Bone marrow (tissue), 2 donors: ENCODE results near the gene BDKRB1.

Experiments
- DNase-seq, 2 donors: peaks; one replicate each; lab custom pipeline; 2025; lab: John Stamatoyannopoulos, UW

BDKRB1 gene

DNA sequence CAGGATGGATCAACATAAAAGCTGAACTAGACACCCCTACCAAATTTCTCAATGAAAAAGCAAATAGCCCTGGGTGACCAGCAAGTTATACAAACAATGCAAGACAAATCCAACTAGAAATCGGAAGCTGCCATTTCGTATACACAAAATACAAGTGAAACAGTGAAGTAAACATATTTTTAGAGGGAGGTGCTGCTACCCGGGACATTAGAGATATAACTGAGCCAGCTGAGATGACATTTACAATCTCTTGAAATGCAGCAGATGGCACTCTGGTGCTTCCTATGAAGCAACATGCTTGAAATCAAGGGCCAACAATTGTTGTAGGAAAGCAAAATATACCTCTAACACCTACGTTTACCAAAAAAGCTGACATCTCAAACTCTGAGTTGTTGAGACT lies 25.5 kb downstream of the BDKRB1 start:
- DNase-seq = no peak

DNA sequence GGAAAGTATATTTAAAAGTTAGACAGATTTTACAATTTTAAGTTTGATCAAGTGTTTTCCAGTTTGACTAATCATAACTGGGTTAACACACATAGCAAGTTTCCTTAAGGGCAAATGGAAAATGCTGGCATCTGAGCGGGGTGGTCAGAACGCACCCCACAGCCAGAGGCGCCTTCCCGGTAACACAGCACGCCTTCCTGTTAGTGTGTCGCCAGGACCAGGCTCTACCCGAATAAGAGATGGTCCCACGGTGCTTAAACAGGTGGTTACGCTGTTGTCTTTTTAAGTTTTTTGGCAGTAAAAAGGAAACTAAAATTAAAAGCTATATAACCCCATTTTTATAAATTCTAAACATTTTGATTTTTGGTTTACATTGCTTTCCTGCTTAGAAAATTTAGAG lies 28.0 kb downstream of the BDKRB1 start:
- no peak for DNase-seq

DNA sequence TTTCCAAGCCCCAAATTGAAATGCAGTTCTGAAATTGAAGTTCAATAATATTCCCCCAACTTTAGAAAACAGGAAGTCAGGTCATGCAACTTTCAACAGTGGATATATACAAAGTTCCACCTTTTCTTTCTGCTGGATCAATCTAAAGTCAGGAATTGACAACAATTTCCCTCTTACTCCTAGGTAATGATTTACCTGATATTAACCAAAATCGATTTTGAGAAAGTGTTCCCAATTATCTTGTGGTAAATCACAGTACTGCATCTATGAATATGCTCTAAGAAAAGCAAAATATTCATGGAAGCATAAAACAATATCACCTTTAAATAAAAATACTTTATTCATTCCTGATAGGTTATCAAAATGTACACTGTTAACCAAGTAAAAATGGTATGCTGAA lies 28.4 kb downstream of the BDKRB1 start:
- no peak for DNase-seq

DNA sequence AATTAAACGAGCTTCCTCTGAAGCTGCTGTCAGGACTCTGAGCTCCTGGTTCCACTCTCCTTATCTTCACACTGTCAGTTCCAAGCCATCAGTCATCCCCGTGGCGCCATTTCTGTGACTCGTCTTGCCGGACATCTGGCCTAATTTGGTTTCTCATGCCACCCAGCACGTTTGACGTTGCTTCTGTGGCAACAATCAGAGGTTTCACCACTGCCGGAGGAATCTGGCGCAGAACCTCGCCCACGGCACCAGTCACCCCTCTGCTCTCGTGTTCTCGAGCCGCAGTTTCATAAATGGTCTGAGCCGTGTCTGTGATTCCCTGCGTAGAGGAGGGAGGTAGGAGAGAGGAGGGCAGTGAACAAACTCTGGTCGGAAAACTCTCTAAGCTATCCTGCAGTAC lies 29.7 kb downstream of the BDKRB1 start:
- DNase-seq = no peak

DNA sequence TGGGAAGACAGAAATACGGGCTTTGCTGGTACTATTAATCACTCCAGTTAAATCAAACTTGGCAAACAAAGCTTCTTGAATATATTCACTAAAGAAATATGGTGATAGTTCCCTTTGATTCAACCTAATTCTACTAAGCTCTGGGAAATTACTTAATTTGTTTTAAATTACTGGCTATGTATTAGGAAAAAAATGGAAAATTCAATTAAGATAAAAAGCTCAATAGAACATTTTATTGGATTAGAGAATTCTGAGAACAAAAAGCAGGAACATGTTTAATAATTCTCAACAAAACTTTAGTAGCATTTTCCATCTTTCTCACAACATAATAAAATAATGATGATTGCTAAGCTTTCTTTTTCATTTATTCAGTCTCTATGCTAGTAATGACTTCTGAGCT lies 30.2 kb downstream of the BDKRB1 start:
- no peak for DNase-seq

DNA sequence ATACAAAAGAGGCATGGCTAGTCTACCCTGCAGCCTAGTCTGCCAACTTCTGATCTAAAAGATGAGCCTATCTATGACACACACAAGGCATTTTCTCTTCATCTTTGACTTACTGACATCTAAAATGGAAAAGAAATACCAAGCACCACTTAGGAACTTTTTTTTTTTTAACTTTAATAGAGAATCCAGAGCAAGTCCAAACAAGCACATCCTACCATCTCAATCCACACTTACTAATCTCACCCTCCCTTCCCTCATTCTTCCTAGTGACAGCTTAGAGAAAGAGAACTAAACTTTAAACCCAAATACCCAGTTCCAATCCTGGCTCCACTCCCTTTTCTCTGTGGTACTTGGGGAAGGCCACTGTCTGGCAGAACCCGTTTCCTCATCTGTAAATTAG lies 31.8 kb downstream of the BDKRB1 start:
- no peak for DNase-seq

DNA sequence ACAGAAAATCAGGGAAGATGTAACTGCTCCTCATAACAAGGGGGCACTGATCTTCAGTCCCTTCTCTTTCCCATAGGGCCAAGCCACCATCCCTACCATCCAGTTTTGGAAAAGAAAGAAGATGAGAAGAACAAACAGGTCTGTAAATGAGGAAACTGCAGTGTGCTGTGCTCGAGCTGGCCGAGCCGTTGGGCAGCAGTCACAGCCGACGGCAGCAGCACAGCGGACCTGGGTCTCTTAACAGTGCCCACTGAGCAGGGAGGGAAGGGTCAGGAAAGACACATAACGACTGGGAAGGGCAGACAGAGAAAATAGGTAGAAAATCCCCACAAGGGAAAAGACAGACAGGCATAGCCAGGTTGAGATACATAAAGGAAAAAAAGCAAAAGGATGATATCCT lies 38.2 kb downstream of the BDKRB1 start:
- no peak for DNase-seq

DNA sequence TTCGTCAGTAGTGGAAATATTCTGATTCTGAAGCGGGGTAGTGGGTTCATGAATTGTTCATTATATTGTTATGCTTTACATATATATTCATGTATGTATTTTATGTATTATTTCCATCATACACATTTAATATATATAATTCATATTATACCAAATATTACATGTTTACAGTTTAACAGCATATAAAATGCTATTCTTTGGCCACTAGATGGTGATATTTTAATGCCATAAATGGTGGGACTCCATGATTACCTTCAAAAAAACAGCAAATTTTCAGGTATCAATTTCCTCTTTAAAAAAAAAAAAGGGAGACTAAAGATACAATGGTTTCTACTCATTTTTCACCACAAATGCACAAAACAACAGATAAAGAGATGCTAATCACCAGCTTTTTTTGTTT lies 41.0 kb downstream of the BDKRB1 start:
- DNase-seq = no peak

DNA sequence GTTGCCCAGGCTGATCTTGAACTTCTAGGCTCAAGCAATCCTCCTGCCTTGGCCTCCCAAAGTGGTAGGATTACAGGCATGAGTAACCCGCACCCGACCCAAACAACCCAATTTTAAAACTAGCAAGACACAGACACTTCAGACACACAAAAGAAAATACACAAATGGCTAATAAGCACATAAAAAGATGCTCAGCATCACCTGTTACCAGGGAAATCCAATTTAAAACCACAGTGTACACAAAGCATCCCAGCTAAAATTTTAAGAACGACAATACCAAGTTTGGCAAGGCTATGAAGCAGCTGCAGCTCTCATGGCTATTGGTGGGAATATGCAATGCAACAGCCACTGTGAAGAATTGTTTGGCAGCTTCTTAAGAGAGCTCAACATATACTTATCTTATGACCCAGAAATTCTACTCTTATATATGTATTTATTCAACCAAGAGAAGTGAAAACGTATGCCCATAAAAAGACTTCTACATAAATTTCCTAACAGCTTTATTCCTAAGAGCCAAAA lies 42.0 kb downstream of the BDKRB1 start:
- DNase-seq = no peak

DNA sequence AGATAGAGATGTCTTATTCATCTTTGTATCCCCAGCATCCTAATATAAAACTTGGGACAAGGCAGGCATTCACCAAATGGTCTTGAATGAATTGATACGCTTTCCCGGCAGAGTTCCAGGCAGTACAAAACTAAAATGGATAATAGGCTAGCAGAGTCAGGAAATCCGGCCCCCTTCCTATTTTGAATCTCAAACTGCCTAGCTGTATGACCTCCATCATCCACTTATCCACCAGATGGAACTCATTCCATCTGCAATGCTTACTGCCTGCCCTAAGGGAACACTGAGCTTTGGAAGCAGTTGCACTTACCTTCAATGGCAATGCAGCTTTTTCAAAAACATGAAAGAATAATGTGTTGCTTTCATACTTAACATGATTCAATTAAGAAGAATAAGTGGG lies 43.4 kb downstream of the BDKRB1 start:
- DNase-seq = no peak

DNA sequence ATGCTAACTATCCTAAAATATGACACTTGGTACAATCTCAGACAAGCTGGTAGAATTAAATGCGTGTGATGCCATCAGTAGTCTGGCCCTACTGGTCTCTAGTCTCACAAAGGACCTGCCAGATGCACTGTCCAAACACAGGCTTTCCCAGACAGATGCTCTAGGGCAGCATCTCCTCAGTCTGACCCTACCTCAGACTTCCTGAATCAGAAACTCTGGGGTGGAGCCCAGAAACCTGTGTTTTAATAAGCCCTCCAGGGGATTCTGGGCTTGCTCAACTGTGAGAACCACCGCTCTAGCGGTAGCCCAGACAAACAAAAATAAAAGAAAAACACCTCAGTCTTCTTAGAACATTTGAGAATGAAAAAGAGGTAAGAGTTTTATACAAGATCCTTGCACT lies 48.0 kb downstream of the BDKRB1 start:
- no peak for DNase-seq

DNA sequence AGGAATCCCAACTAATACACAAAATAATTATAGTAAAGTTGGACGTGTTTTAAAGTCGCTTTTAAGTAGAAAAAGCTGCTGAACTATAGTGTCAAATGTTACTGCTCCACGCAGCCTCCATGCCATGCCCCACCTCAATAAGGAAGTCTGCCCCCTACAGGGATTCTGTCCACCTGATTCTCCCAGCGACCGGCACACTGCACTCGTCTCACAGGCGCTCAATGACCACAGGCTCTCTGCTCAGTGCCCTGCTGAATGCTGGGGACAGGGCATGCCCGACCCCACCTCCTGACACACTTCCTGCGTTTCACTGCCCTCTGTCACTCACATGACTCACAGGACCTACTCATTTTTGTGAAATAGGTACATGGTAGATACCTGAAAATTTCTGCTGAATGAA lies 48.9 kb downstream of the BDKRB1 start:
- DNase-seq = no peak

DNA sequence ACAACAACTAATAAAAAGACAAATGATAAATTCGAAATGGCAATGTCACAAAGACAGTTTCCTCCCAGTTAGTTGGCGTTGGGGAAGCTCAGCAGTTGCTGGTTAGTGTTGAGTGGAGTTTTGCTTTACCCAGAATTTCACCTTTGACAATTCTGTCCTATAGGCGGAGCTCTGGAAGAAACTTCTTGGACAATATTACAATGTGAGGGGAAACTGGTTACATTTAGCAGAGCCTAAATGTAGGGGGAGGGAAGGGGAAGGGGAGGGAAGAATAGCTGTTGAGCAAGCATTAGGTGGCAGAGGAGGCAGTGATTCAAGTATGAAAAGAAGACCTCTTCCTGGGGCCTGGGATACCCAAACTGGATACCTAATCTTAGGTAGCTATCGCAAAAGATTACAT lies 51.4 kb downstream of the BDKRB1 start:
- no peak for DNase-seq

DNA sequence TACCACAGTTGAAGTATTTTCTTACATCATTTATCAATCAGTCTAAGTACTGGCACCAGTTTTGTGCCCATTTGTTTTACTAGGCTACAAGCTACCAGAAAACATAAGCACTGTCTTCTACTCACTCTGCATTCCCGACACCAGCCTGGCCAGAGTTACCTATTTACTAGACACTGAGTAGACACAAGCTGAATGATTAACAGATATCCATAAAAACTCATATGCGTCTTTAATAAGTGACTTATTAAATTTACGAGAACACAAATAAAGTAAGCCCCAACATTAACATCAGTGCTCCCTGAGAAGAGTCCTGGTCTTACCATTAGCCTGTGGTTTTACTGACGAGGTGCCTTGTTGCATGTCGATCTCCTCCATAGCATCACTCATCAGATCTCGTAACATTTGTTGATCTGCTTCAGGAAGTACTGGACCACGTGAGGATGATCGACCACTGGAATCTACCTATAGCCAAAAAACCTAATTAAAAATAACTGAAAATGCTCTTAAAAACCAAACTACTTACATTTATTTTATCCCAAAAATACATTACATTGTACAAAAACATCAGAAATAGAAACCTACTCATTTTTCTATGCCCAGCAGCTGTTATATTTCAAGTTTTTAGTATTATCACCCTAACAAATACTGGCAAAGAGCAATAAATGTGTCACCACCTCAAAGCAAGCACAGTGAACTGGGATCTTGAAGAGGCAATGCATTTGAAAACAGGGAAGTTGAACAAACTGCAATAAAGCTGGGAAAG lies 53.3 kb downstream of the BDKRB1 start:
- DNase-seq = no peak

DNA sequence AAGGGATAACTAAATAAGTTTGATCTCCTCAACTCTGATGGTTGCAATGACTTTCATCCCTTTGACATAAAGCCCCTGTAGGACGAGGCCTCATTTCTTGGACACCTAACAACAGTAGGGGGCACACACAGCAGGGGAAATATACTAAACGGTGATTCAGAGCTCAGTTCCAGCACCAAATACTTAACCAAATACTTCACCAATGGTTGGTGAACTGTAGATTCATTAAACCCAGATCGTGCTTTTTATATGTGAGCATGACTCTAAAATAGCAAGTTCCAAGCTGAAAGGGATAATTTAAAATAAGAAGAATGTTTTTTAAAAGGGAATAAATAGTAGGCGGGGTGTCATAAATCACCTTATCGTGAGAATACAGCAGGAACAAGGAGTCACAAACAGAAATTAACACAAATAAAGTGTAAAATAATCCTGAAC lies 53.9 kb downstream of the BDKRB1 start:
- no peak for DNase-seq

DNA sequence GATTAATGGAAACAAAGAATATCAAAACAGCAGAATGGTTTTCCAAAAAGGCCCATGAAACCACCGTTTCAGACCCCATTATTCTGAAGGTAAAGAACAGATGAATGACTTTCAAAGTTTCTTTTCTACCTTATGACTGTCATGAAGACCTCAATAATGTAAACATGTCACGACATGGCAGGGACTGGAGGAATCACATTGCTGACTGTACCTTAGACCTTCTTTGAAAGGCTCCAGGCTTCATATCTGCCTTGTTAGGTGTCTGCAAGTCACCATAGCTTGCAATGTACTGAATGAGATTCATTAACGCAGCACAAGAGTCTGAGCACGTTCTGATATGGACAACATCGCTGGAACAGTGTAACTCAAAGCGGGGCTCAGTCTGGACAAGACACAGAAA lies 54.9 kb downstream of the BDKRB1 start:
- no peak for DNase-seq
